ENCODE results near the gene EPB41L2.

EPB41L2 gene

GRCh38 chr6:130794010-130794697 lies 268.9 kb downstream of the EPB41L2 start:
- H3K4me3 ChIP-seq, result no peak overlapping the region
- H3K27ac ChIP-seq, result no peak overlapping the region
